GM10248 (cell line): ENCODE results near the gene GOLIM4.

Source experiments
- CTCF ChIA-PET: fragments of 300-600 bp; sonication (Branson Sonifier 250); formaldehyde crosslinking; extraction: SDS; loops from one replicate; lab custom pipeline; 2021; ENCODE audit warnings: antibody characterized with exemption; lab: Yijun Ruan, JAX
- POLR2A ChIA-PET: fragments of 350-650 bp; sonication (Branson Sonifier 250); formaldehyde crosslinking; extraction: SDS; loops from one replicate; lab custom pipeline; 2020; ENCODE audit warnings: antibody characterized with exemption; lab: Yijun Ruan, JAX
- DNase-seq: peaks from one replicate; pipeline ENCODE4 v3.0.0; 2012; ENCODE audit errors: extremely low spot score
- TF ChIP-seq, protein P1 (sequence below): IDR thresholded peaks from 2 replicates; pipeline ENCODE4 v1.5.1; 2012; ENCODE audit warnings: mild to moderate bottlenecking, low read depth; ENCODE audit errors: extremely low read depth, missing control alignments, control extremely low read depth

Gene GOLIM4

DNA sequence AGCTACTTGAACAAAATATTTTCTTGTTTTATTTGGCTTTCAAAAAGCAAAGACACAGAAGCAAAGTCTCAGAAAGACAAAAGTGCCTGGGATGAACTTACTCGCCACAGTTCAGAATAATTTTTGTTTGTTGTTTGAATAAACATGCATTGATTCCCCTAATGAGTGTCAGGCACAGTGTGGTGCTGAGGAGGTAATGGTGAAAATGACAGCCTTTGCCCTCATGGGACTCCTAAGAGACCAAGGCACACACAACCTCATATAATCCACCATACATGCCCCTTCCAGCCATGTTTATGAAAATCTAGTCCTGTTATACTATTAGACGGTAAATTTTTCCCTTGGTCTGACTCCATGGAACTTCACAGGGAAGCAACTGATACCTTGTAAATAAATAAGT is 2.5 kb downstream of the GOLIM4 start:
- CTCF ChIA-PET = interaction anchor here (0.9 to 2.2 kb wide), 7 partner anchors 12 to 72 kb away, joined by 3 to 12 read pairs (median 5); no protein-coding TSS in a partner anchor
- TF ChIP-seq, protein P1, sequence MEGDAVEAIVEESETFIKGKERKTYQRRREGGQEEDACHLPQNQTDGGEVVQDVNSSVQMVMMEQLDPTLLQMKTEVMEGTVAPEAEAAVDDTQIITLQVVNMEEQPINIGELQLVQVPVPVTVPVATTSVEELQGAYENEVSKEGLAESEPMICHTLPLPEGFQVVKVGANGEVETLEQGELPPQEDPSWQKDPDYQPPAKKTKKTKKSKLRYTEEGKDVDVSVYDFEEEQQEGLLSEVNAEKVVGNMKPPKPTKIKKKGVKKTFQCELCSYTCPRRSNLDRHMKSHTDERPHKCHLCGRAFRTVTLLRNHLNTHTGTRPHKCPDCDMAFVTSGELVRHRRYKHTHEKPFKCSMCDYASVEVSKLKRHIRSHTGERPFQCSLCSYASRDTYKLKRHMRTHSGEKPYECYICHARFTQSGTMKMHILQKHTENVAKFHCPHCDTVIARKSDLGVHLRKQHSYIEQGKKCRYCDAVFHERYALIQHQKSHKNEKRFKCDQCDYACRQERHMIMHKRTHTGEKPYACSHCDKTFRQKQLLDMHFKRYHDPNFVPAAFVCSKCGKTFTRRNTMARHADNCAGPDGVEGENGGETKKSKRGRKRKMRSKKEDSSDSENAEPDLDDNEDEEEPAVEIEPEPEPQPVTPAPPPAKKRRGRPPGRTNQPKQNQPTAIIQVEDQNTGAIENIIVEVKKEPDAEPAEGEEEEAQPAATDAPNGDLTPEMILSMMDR = no peak
- no peak for DNase-seq
- POLR2A ChIA-PET = no interaction called here

DNA sequence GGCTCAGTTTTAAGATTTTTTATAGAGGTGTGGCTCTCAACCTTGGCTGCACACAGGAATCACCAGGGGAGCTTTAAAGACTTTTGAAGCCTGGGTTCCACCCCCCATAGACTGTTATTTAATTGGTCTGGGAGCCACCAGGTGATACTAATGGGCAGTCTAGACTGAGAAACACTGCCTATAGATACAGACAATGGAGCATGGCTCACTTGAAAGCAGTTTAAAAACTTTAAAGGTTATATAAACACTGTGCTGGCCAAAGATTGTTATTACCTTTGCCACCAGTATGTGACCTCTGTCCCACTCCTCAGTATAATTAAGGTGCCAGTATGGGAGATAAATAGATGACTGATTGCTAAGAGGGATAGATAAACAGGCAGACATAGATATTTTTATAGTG is 3.8 kb downstream of the GOLIM4 start:
- TF ChIP-seq, protein P1 = no peak
- DNase-seq = no peak
- POLR2A ChIA-PET = no interaction called here
- CTCF ChIA-PET = interaction anchor here (0.6 to 1.0 kb wide), 2 partner anchors 44 to 73 kb away, joined by 3 read pairs; no protein-coding TSS in a partner anchor

DNA sequence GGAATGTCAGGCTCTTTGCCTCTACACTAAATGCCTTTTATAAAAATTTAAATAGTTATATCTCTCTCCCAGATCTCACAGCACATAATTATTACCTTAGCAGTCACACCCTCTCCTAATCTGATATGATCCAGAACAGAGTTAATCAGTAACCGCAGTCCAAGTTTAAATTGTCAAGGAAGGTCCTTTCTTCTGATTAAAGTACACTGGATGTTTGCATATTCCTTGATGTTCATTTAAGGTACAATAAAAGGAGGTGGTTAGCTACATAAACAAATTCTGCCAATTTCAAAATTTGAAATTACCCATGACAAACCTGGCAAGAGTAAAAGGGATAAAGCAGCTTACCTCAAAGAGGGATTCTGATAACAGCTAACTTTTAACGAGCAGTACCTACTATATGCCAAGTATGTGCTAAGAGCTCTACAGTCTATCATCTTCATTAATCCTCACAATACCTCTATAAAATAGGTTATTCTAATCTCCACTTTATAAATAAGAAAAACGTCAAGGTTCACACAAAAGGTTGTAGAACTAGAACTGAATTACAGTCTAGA is 4.3 kb downstream of the GOLIM4 start:
- ChIA-PET CTCF (interaction anchor here (0.6 to 1.0 kb wide), 3 partner anchors 39 to 74 kb away, joined by 3 read pairs; no protein-coding TSS in a partner anchor), POLR2A (no interaction called here)
- TF ChIP-seq, protein P1 = no peak
- DNase-seq = no peak

DNA sequence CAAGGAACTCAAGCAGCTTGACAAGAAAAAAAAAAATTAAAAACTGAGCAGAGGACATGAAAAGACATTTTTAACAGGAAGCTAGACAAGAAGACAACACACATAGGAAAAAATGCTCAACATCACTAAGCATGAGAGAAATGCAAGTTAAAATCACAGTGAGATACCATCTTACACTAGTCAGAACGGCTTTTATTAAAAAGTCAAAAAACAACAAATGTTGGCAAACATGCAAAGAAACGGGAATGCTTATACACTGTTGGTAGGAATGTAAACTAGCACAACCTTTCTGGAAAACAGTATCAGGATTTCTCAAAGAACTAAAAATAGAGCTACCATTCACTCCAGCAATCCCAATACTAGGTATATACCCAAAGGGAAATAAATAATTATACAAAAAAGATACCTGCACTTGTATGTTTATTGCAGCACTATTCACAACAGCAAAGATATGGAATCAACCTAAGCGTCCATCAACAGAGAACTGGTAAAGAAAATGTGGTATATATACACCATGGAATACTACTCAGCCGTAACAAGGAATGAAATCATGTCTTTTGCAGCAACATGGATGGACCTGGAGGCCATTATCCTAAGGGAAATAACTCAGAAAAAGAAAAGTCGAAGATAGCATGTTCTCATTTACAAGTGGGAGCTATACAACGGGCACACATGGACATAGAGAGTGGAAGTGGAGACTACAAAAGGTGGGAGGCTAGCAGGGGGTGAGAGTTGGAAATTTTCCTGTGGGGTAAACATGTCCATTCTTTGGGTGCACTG is 5.2 kb downstream of the GOLIM4 start:
- ChIA-PET POLR2A (no interaction called here), CTCF (interaction anchor here (0.9 to 4.1 kb wide), 4 partner anchors 11 to 75 kb away, joined by 3 to 18 read pairs (median 8); no protein-coding TSS in a partner anchor)
- no peak for DNase-seq
- TF ChIP-seq, protein P1 = no peak

DNA sequence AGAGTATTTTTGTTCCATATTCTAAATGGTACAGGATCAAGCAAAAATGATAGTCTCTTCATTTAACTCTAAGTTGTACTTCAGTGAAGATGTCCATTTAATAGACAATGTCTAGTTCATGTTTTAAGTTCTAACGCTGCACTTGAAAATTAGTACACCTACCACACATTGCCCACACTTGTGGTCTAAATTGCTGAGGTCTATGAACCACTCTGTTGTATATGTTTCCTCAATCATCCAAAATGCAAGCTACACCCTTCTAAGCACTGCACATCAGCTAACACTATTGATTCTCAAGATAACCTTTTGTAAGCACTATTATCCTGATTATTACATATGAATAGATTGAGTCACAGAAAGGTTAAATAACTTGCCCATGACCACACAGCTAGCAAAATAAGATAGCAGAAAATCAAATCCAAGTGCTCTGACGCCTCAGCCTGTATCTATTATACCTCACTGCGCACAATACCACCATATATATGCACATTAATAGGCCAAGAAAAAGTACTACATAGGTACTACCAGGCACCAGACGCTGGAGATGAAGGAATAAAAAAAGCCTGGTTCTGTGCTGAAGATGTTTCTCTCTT is 6.4 kb downstream of the GOLIM4 start:
- TF ChIP-seq, protein P1 = no peak
- CTCF ChIA-PET = interaction anchor here (1.0 to 4.9 kb wide), 10 partner anchors 11 to 76 kb away, joined by 3 to 18 read pairs (median 10); no protein-coding TSS in a partner anchor
- no peak for DNase-seq
- POLR2A ChIA-PET = no interaction called here

DNA sequence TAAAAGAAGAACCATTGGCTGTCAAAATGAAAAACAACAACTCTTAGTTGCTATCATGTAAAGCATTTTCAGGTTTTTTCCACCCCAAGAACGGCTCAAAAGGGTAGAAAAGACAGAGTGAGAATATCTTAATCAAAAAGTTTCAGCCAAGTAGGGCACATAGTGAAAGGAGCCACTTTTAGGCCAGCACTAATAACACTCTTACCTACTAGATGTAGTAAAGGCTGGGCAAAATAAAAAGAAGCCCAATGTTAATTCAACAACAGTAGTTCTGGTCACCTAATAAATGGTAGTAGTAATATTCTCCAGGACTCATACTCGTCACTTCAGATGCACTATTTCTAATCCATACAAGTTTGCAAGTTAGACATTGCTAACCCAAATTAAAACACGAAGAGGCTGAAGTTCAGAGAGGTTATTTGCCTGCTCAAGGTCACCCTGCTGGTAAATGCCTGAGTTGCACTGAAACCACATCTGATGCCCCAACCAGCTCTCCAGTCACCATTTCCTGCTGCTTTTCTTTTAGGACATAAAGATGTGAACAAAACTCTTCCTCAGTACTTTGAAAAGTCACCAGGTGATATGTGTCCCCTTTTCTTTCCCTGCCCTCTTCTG is 7.5 kb downstream of the GOLIM4 start:
- ChIA-PET CTCF (interaction anchor here (0.7 to 4.9 kb wide), 13 partner anchors 8 to 77 kb away, joined by 3 to 18 read pairs (median 6); no protein-coding TSS in a partner anchor), POLR2A (no interaction called here)
- TF ChIP-seq, protein P1 = peak; percentile 28
- DNase-seq = peak; percentile 16
